ENCODE measurements around the gene CLSTN2.

- no peak for TF ChIP-seq CTCF (IDR thresholded peaks at IDR 0.05)
- TF ChIP-seq EP300 (IDR thresholded peaks at IDR 0.05), result no peak
- no peak for TF ChIP-seq POLR2A (IDR thresholded peaks at IDR 0.05)
Measured at GRCh38 chr3:140152851-140153639, 218.1 kb downstream of the CLSTN2 start.

Data from tibial nerve (tissue), 4 donors.